ENCODE data around the gene PCNP. TPM values are rescaled to one million over a fixed set of nuclear protein-coding genes. Genes with fewer than 3 reads are reported as not detected.

PCNP gene
- total RNA-seq, 1 experiment from 2014 or later: 74.8 TPM

DNA sequence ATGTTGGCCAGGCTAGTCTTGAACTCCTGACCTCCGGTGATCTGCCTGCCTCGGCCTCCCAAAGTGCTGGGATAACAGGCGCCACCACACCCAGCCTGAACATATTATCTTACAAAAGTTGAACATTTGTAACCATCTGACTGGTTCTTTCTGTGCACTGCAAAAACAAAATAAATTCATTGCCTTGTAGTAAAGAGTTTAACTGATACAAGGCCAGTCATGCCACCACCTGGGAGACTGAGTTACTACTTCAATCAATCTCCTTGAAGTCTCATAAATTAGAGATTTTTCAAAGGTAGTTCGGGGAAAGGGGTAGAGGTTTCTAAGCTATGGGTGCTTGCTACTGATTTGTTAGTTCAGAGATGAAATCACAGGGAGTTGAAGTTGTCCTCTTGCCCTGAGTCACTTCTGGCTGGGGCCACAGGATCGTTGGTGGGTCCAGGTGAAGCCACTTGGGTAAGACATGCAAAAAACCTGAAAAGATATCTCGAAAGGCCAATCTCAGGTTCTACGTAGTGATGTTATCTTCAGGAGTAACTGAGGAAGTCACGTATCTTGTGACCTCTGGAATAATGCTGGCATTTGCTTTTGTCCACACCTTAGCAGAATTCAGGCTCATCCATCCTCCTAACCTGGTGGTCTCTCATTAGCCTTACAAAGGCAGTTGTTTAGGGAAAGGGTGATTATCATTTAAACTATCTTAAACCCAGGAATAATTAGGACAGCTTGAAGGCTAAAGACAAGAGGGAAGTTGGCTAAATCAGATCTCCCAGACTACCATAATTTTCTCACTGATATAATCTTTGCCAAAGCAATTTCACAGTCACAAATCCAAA is 69.2 kb downstream of the PCNP start:
- DNase-seq (ENCODE audit: low read depth): no peak
- in situ Hi-C loops (cut with HindIII; ENCODE audit: low pct_unique_long_range_greater_than_20kb, low sequenced_read_pairs): no loop called here

Other genes starting within 250 kb of the PCNP start
- gene SENP7, start 61.0 kb upstream of the PCNP start, total RNA-seq (2014; rRNA removed; shearing (Covaris generic); ENCODE audit: low replicate concordance): 1.2 and 2.7 TPM in 2 replicates
- gene TRMT10C, start 12.3 kb upstream of the PCNP start, total RNA-seq (2014; rRNA removed; shearing (Covaris generic); ENCODE audit: low replicate concordance): 21.3 and 31.7 TPM in 2 replicates
- gene ZBTB11, start 103.0 kb downstream of the PCNP start, total RNA-seq (2014; rRNA removed; shearing (Covaris generic); ENCODE audit: low replicate concordance): 9.4 and 9.8 TPM in 2 replicates
- 1,078 and 1,267 TPM in 2 replicates for gene RPL24, start 112.5 kb downstream of the PCNP start, total RNA-seq (2014; rRNA removed; shearing (Covaris generic); ENCODE audit: low replicate concordance)
- 6.1 and 6.9 TPM in 2 replicates for gene CEP97, start 150.4 kb downstream of the PCNP start, total RNA-seq (2014; rRNA removed; shearing (Covaris generic); ENCODE audit: low replicate concordance)
- 38.5 and 44.6 TPM in 2 replicates for gene NXPE3, start 205.0 kb downstream of the PCNP start, total RNA-seq (2014; rRNA removed; shearing (Covaris generic); ENCODE audit: low replicate concordance)

Measured in Caki2 (cell line).